Stimulated activated naive CD4-positive, alpha-beta T cell treated with Interleukin-2 at 50 U/mL for 16 hours (primary cell): Measurements from ENCODE around the gene TRIM24.

Experiments
- DNase-seq: peaks from one replicate; lab custom pipeline; 2025; lab: John Stamatoyannopoulos, UW

TRIM24 gene

DNA sequence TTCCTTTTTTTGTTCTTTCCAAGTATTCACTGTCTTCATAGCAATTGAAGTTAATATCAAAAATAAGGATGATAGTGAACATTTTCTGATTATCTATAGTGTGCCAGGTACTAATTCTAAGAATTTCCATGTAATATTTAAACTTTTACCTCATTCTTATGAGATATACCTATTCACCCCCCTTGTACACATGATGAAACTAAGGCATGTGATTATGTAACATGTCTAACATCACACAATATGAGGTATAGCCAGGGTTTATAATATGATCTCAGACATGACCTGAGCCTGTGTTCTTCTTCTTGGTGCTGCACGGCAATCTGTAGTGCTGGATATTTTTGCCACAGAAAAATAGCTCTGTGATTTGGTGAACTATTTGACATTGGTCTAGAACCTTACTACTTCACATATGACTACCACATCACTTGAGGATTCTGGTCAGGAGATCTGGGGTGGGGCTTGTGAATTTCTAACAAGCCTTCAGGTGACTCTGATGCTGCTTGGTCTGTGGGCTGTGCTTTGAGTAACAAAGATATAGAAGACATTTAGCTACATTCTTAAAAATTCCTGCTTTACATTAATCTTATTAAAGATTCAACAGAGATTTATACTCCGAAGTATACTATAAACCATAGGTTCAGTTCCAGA, 79.1 kb downstream of the TRIM24 start:
- DNase-seq, result no peak

DNA sequence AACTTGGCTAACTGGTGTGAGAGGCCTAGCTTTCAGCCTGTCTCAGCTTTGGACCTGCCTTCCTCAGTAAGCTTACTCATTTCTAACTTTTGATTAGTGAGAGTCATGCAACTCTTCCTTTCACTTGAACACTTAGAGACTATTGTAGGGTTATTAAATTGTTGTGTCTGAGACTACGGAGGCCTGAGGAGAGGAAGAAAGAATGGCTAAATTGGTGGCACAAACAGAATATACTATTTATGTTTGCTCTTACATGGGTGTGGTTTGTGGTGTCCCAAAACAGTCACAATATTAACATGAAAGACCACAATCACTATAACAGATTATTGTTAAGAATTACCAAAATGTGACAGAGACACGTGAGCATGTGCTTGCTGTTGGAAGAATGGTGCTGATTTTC, 82.1 kb downstream of the TRIM24 start:
- DNase-seq, result no peak

DNA sequence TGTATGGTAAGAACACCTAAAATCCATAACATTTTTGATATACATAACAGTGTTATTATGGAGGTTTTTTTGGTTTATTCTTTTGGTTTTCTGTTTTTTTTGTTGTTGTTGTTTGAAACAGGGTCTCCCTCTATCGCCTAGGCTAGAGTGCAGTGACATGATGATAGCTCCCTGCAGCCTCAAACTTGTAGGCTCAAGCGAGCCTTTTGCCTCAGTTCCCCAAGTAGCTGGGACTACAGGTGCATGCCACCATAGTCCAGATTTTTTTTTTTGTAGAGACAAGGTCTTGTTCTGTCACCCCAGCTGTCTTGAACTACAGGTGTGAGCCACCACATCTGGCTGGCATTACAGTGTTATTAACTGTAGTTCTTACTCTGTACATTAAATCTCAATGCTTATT, 83.7 kb downstream of the TRIM24 start:
- no peak for DNase-seq

- DNase-seq, result no peak
Observed at GRCh38 chr7:138545123-138545522, 85.1 kb downstream of the TRIM24 start.

DNA sequence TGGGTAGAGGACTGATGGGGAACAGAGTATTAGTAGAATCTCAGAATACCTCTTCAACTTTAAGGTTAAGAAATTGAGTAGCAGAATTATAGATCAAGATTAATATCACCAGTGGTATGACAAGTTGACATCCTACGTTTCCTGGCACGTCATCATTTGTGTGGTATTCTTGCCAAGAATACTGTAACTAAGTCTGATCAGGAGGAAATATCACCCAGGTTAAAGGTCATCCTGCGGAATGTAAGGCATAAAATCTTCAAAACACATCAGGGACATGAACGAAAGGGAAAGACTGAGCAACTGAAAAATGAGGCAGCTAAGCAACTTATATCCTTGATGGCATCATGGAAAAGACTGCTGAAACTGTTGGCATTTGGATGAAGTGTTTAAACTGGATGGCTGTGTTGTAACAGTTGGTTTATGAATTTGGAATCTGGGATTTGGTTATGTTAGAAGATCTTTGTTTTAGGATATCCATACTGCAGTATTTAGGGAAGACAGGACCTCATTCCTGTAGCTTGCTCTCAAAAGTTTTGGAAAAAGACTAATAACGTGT, 86.1 kb downstream of the TRIM24 start:
- no peak for DNase-seq

DNA sequence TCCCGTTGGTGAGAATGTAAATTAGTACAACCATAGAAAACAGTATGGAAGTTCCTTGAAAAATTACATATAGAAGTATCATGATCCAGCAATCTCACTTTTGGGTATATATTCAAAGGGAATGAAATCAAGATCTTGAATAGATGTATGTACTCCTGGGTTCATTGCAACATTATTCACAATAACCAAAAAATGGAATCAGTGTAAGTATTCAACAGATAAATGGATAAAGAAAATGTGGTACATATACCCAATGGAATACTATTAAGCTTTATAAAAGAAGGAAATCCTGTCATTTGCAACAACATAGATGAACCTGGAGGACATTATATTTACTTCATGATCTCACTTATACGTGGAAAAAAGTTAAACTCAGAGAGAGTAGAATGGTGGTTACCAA, 86.8 kb downstream of the TRIM24 start:
- no peak for DNase-seq

- DNase-seq, result no peak
Observed at GRCh38 chr7:138549082-138549481, 89.0 kb downstream of the TRIM24 start.

DNA sequence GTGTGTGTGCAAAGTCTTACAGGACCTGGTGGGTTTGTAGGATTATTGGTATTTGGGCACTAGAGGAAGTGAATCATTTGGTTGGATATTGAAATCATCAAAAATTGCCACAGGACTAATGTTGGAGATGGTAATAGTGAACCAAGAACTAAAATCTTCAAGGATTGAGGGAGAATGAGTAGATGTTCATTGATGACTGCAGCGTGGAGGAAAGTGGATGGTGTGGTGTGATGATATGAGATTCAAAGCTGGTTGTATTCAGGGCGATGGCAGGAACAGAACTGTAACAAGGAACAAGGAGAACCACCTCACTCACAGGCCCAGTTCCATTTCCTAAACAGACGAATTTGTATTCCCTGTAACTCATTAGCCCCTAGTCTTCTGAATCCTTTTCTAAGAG, 90.3 kb downstream of the TRIM24 start:
- no peak for DNase-seq

DNA sequence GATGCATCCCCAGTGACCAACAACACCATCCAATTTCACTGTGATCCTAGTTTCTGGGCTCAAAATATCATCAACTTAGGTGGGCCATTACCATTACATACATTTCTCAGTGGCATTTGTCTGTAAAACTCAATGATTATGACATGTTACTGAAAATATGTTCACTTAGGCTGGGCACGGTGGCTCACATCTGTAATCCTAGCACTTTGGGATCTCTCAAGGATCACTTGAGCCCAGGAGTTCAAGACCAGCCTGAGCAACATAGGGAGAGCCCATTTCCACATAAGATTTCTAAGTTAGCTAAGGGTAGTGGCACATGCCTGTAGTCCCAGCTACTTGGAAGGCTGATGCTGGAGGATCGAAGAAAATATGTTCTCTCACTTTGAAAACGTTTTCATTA, 91.0 kb downstream of the TRIM24 start:
- no peak for DNase-seq

GRCh38 chr7:138553805-138554204, 93.7 kb downstream of the TRIM24 start:
- DNase-seq, result no peak

DNA sequence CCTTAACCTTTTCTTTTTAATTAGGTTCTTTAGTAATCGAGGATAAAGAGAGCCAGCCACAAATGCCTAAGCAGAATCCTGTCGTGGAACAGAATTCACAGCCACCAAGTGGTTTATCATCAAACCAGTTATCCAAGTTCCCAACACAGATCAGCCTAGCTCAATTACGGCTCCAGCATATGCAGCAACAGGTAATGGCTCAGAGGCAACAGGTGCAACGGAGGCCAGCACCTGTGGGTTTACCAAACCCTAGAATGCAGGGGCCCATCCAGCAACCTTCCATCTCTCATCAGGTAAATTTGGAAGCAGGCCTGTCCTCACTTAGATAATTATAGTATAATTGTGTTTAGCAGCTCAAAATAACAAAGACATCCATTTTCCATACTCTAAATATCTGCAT, 94.6 kb downstream of the TRIM24 start:
- no peak for DNase-seq

- no peak for DNase-seq
Observed at GRCh38 chr7:138555684-138556083, 95.6 kb downstream of the TRIM24 start.

DNA sequence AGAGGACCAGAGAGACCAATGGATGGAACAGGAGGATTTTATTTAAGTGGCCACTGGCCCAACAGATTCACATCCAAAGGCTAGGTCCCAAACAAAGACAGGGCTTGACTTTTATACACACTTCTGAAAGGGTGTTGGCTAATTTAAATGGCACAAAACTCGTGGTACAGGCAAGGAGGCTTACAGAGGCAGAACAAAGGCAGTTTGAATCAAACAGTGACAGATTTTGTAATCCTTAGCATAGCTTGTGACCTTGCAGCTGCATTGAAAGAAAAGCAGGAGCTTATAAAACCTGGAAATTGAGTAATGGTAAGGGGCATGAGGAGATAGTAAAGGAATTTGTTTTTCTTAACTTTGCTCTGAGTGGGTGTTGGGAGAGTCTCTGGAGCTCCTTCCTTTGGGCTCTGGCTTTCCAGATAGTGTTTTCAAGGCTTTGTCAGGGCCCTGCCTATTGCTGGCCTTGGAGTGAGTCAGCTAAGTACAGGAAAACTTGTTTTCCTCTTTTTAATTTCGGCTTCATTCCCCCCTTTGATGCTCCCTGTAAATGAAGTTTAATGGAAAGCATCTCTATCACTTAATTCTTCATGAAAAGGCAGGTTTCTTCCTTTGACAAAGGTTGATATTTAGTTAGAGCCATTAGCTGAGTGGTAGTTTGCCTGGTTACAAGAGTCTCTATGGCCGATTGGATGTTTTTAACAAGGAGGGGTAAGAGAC, 96.9 kb downstream of the TRIM24 start:
- DNase-seq, result no peak

- DNase-seq, result no peak
Observed at GRCh38 chr7:138559448-138559847, 99.4 kb downstream of the TRIM24 start.

DNA sequence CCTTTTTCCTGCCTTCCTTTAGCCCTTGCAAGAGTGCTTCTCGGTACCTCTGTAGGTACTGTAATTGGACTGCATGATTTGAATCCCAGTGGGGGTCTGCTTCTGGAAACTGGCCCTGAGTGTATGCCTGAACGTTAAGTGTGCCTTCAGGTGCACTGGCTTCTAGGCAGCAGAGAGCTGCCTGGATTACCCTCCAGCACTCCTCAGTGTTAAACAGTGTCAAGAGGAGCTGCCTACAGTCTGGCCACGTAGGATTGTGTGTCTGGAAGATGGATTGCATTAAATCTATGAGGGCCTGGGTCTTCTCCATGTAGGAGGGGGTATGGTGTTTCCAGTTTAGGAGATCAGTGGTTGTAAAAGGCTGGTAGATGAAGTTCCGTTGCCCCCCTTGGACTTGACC, 103.7 kb downstream of the TRIM24 start:
- no peak for DNase-seq

- no peak for DNase-seq
Observed at GRCh38 chr7:138564365-138564764, 104.3 kb downstream of the TRIM24 start.

DNA sequence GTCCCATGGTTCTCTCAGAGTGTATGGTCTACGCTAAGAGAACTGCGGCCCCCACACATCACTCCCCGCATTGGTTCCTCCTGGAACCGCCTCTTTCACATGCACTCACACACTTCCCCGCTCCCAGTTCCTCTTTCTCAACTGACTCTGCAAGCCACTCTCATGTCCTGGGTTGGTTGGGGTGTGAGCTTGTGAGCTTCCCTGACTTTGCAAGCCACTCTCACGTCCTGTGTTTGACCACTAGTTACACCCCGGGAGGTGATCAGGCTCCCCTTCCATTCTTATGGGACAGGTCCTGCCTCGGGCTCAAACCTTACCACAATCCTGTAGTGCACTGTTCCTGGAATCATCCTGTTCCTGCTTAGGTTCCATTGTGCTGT, 105.0 kb downstream of the TRIM24 start:
- DNase-seq, result no peak

- DNase-seq, result no peak
Observed at GRCh38 chr7:138565451-138566114, 105.5 kb downstream of the TRIM24 start.

DNA sequence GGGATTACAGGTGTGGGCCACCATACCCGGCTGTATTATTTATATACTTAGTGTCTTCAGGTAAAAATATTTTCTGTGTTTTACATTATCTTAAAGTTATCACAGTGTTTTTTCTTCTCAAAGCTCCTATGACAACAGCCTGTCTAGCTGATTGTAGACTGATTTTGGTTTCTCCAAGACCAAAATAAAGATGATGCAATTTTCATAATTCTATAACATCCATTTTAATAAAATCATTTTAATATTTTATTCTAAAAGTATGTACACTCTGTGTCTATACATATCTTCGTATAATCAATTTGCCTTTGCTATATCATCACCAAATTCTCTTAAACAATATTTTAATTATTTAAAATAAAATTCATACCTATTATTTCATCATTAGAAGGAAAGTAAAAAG, 108.6 kb downstream of the TRIM24 start:
- no peak for DNase-seq

DNA sequence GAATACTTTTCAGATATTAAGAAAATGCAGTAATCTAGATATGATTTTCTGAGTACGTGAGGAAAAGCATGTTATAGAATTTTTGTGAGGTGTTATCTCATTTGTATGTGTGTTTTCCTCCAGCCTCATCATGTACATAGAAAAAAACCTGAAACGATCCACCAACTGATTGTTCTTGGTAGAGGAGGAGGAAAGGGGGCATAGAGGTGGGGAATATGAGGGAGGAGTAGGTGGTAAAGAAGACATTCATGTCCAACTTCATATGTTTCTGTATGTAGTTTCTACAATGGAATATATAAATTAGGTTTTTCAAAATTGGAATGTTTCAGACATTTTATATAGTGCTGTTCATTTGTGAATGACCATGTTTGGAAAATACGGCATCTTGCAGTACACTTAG, 109.4 kb downstream of the TRIM24 start:
- no peak for DNase-seq

- no peak for DNase-seq
Observed at GRCh38 chr7:138570715-138571114, 110.7 kb downstream of the TRIM24 start.

GRCh38 chr7:138573741-138574140, 113.7 kb downstream of the TRIM24 start:
- DNase-seq, result no peak

DNA sequence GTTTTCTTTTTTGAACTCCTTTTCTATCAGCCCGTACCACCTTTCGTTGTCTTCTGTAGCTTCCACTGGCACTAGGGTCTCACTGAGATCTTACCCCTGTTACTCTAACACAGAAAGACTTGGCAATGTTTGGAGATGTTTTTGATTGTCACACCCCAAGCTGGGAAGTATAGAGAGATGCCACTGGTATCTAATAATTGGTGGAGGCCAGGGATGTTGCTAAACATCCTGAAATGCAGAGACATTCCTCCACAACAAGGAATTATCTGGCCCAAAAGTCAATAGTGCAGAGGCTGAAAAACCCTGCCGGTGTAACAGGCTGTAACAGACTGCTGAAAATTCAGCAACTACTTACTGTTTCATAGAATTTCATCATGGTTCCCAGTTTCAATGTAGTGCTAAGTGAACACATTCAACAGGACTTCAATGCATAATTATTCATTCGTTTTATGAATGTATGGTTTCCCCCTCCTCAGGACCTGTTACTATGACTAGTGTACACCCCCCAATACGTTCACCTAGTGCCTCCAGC, 115.9 kb downstream of the TRIM24 start:
- DNase-seq, result no peak
